PC-9 (cell line): ENCODE results near the gene LDHAL6B.

Source experiments
- EZH2 ChIP-seq: fragments of 200-600 bp; sonication (generic); IDR thresholded peaks from 2 replicates; pipeline ENCODE4 v1.8.0; 2017; ENCODE audit warnings: antibody characterized with exemption, low read depth
- TF ChIP-seq, protein P1 (sequence below): fragments of 200-600 bp; sonication (generic); conservative IDR thresholded peaks from 2 replicates; pipeline ENCODE4 v1.6.1; 2017; ENCODE audit warnings: mixed run types, antibody characterized with exemption, mild to moderate bottlenecking, moderate library complexity

DNA sequence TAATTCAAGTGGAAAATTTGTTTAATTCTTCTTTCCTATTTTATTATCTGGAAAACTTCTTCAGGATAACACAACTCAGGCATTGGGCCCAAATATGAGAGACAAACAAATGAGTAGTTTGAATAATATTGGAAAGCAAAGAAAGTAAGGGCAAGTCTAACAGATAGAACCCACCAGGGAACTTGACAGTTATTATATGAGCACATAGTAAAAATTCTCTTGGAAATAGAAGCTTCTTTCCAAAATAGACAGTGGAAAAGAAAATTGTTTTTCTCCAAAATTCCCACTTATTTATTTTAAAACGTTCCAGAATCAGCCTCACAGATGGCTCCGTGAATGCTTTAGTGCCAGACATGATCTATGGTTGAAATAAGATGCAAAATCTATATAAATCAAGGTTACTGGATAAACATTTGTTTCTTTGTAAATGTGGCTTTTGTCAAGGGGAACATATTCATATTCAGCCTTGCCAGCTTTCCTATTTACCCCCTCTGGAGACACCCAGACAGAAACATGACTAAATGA, 23.9 kb downstream of the LDHAL6B start:
- no peak for TF ChIP-seq EZH2
- TF ChIP-seq, protein P1, sequence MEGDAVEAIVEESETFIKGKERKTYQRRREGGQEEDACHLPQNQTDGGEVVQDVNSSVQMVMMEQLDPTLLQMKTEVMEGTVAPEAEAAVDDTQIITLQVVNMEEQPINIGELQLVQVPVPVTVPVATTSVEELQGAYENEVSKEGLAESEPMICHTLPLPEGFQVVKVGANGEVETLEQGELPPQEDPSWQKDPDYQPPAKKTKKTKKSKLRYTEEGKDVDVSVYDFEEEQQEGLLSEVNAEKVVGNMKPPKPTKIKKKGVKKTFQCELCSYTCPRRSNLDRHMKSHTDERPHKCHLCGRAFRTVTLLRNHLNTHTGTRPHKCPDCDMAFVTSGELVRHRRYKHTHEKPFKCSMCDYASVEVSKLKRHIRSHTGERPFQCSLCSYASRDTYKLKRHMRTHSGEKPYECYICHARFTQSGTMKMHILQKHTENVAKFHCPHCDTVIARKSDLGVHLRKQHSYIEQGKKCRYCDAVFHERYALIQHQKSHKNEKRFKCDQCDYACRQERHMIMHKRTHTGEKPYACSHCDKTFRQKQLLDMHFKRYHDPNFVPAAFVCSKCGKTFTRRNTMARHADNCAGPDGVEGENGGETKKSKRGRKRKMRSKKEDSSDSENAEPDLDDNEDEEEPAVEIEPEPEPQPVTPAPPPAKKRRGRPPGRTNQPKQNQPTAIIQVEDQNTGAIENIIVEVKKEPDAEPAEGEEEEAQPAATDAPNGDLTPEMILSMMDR: no peak
